Measurements from ENCODE around the gene MTERF1. TPM values are rescaled to one million over a fixed set of nuclear protein-coding genes. Genes with fewer than 3 reads are reported as not detected.

Gene MTERF1, protein sequence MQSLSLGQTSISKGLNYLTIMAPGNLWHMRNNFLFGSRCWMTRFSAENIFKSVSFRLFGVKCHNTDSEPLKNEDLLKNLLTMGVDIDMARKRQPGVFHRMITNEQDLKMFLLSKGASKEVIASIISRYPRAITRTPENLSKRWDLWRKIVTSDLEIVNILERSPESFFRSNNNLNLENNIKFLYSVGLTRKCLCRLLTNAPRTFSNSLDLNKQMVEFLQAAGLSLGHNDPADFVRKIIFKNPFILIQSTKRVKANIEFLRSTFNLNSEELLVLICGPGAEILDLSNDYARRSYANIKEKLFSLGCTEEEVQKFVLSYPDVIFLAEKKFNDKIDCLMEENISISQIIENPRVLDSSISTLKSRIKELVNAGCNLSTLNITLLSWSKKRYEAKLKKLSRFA
- total RNA-seq = 10 to 100 TPM; 15.4 to 20.3 TPM
- 11.5 to 29.6 reads per million in 2 donors for total RNA-seq

GRCh38 chr7:91880413-91881241, at the start of gene MTERF1:
Gene MTERF1, minus strand, starts transcription at chr7:91880702. Its CDS starts 619 bp downstream, at chr7:91880083.
- H3K27ac Mint-ChIP-seq = peak within 1 kb of the TSS; percentile 95
- no peaks in the 10 kb centered on the region for H3K9me3 ChIP-seq (ENCODE audit: control insufficient read depth, low read length, poor library complexity, severe bottlenecking)
- peaks cover 35% of the 10 kb centered on the region for H3K4me1 Mint-ChIP-seq
- H3K36me3 Mint-ChIP-seq (ENCODE audit: low read depth) = peaks cover 9% of the 10 kb centered on the region
- no peaks in the 10 kb centered on the region for H3K27me3 Mint-ChIP-seq
- peak; percentile 84 to 91 (median 89) for DNase-seq
- peak; percentile 98 for ATAC-seq
- peak within 1 kb of the TSS; percentile 99 for H3K4me3 Mint-ChIP-seq

GRCh38 chr7:91929463-91929862, 49.0 kb upstream of the MTERF1 start:
- DNase-seq (no peak), ATAC-seq (peak; percentile 46)
- H3K36me3 Mint-ChIP-seq (ENCODE audit: low read depth) = peaks cover 3% of the 10 kb centered on the region
- no peaks in the 10 kb centered on the region for H3K4me1 Mint-ChIP-seq
- no peaks in the 10 kb centered on the region for H3K9me3 ChIP-seq (ENCODE audit: control insufficient read depth, low read length, poor library complexity, severe bottlenecking)
- no peak overlapping the region for H3K4me3 Mint-ChIP-seq
- H3K27me3 Mint-ChIP-seq = peaks cover 24% of the 10 kb centered on the region
- no peak overlapping the region for H3K27ac Mint-ChIP-seq

GRCh38 chr7:91927912-91928311, 47.4 kb upstream of the MTERF1 start:
- H3K27ac Mint-ChIP-seq = no peak overlapping the region
- peaks cover 29% of the 10 kb centered on the region for H3K27me3 Mint-ChIP-seq
- H3K36me3 Mint-ChIP-seq (ENCODE audit: low read depth) = peaks cover 2% of the 10 kb centered on the region
- no peaks in the 10 kb centered on the region for H3K4me1 Mint-ChIP-seq
- no peak for ATAC-seq
- H3K4me3 Mint-ChIP-seq = no peak overlapping the region
- H3K9me3 ChIP-seq (ENCODE audit: control insufficient read depth, low read length, poor library complexity, severe bottlenecking) = no peaks in the 10 kb centered on the region
- no peak for DNase-seq

DNA sequence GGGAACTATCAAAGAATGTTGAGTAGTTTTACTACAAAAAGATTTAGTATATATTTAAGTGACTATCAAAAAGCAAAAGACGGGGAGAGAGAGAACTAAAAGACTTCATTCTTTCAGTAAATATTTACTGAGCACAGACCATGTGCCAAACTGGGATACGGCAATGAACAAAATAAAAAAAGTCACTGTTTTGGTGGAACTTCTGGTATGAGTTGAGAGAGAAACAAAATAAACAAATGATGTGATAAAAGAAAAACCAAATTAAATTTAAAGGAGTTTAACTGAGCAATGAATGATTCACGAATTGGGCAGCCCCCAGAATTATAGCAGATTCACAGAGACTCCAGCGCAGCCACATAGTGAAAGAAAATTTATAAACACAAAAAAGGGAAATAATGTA, 42.4 kb upstream of the MTERF1 start:
- H3K4me3 Mint-ChIP-seq = no peak overlapping the region
- H3K27me3 Mint-ChIP-seq = peaks cover 29% of the 10 kb centered on the region
- no peaks in the 10 kb centered on the region for H3K4me1 Mint-ChIP-seq
- H3K36me3 Mint-ChIP-seq (ENCODE audit: low read depth) = peaks cover 2% of the 10 kb centered on the region
- DNase-seq = no peak
- no peak overlapping the region for H3K27ac Mint-ChIP-seq
- no peak for ATAC-seq
- no peaks in the 10 kb centered on the region for H3K9me3 ChIP-seq (ENCODE audit: control insufficient read depth, low read length, poor library complexity, severe bottlenecking)

GRCh38 chr7:91918356-91918755, 37.9 kb upstream of the MTERF1 start:
- H3K4me3 Mint-ChIP-seq = no peak overlapping the region
- ATAC-seq (no peak), DNase-seq (no peak)
- peaks cover 3% of the 10 kb centered on the region for H3K4me1 Mint-ChIP-seq
- no peaks in the 10 kb centered on the region for H3K9me3 ChIP-seq (ENCODE audit: control insufficient read depth, low read length, poor library complexity, severe bottlenecking)
- H3K27ac Mint-ChIP-seq = no peak overlapping the region
- H3K36me3 Mint-ChIP-seq (ENCODE audit: low read depth) = no peaks in the 10 kb centered on the region
- peaks cover 7% of the 10 kb centered on the region for H3K27me3 Mint-ChIP-seq

DNA sequence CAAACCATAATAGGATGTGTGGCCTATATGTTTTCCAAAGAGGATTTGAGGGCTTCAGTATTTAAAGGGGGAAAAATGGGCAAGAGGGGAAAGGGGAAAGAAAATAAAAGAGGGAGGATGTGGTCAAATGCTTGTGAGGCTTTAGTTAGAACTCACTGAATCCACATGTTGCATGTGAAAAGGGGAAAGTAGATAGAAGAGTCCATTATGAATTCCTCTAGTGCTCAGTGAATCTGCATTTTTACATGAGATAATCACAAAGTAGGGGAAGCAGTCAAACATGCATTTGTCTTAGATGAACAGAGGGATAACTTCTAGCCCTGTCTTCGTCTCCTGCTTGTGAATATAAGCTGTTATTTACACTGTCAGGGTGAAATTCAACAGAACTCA, 35.5 kb upstream of the MTERF1 start:
- peaks cover 4% of the 10 kb centered on the region for H3K4me1 Mint-ChIP-seq
- no peaks in the 10 kb centered on the region for H3K36me3 Mint-ChIP-seq (ENCODE audit: low read depth)
- H3K4me3 Mint-ChIP-seq = no peak overlapping the region
- peaks cover 7% of the 10 kb centered on the region for H3K27me3 Mint-ChIP-seq
- DNase-seq (no peak), ATAC-seq (no peak)
- H3K9me3 ChIP-seq (ENCODE audit: control insufficient read depth, low read length, poor library complexity, severe bottlenecking) = no peaks in the 10 kb centered on the region
- no peak overlapping the region for H3K27ac Mint-ChIP-seq

DNA sequence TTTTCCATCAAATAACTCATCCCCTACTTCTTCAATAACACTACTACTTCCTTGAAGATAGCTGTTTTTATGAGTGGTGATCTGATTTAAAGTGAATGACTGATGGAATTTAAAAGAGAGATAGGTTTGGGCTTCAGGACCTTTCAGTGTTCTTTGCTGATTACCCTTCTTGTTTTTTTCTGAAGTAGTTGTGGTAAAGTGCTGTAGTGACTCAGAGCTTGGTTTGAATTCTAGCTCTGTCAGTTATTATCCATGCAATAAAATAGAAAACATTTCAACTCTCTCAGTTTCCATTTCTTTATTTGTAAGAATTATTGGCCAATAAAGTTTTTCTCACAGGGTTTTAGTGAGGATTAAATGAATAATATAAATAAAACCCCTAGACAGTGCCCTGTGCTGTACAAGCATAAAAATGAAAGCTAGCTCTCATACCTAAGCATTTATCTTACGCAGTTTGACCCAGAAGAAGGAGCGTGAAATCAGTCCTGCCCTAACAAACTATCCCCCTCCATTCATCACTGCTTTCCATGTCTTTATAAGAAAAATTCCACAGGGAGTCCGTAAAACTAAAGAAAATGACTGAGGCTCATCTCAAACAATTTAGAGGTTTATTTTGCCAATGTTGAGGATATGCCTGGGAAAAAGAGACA, 35.0 kb upstream of the MTERF1 start:
- Mint-ChIP-seq H3K4me3 (no peak overlapping the region), H3K27ac (no peak overlapping the region), H3K27me3 (peaks cover 7% of the 10 kb centered on the region), H3K36me3 (ENCODE audit: low read depth) (no peaks in the 10 kb centered on the region), H3K4me1 (peaks cover 4% of the 10 kb centered on the region)
- H3K9me3 ChIP-seq (ENCODE audit: control insufficient read depth, low read length, poor library complexity, severe bottlenecking) = no peaks in the 10 kb centered on the region
- no peak for DNase-seq
- no peak for ATAC-seq

DNA sequence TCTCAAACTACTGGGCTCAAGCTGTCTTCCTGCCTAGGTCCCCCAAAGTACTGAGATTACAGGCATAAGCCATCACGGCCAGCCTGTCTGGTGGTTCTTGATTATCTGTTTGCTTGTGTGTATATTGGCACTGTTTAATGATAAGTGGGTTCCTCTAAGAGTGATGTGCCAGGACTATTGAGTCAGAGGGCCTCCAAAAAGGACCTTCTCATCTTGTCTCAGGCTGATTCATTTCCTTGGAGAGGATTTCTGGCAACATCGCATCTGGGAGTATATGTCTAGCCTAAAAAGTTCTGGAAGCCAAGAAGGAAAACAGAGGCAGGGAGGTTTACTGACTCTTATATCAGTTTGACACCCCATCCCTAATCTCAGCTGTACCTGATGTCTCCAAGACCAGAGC, 33.1 kb upstream of the MTERF1 start:
- Mint-ChIP-seq H3K36me3 (ENCODE audit: low read depth) (no peaks in the 10 kb centered on the region), H3K4me1 (peaks cover 4% of the 10 kb centered on the region), H3K27ac (no peak overlapping the region), H3K4me3 (no peak overlapping the region), H3K27me3 (peaks cover 7% of the 10 kb centered on the region)
- H3K9me3 ChIP-seq (ENCODE audit: control insufficient read depth, low read length, poor library complexity, severe bottlenecking) = no peaks in the 10 kb centered on the region
- DNase-seq = no peak
- no peak for ATAC-seq

- H3K27me3 Mint-ChIP-seq = peaks cover 7% of the 10 kb centered on the region
- peaks cover 4% of the 10 kb centered on the region for H3K4me1 Mint-ChIP-seq
- DNase-seq = no peak
- no peaks in the 10 kb centered on the region for H3K9me3 ChIP-seq (ENCODE audit: control insufficient read depth, low read length, poor library complexity, severe bottlenecking)
- peaks cover 2% of the 10 kb centered on the region for H3K36me3 Mint-ChIP-seq (ENCODE audit: low read depth)
- no peak overlapping the region for H3K27ac Mint-ChIP-seq
- no peak overlapping the region for H3K4me3 Mint-ChIP-seq
- no peak for ATAC-seq
These were observed 32.0 kb upstream of the MTERF1 start for GRCh38 chr7:91912494-91912893.

- H3K27me3 Mint-ChIP-seq = no peaks in the 10 kb centered on the region
- peaks cover 4% of the 10 kb centered on the region for H3K4me1 Mint-ChIP-seq
- H3K36me3 Mint-ChIP-seq (ENCODE audit: low read depth) = peaks cover 2% of the 10 kb centered on the region
- H3K27ac Mint-ChIP-seq = no peak overlapping the region
- no peaks in the 10 kb centered on the region for H3K9me3 ChIP-seq (ENCODE audit: control insufficient read depth, low read length, poor library complexity, severe bottlenecking)
- no peak overlapping the region for H3K4me3 Mint-ChIP-seq
- no peak for ATAC-seq
- DNase-seq = no peak
These were observed 30.6 kb upstream of the MTERF1 start for GRCh38 chr7:91911121-91911520.

- ATAC-seq (no peak), DNase-seq (no peak)
- no peak overlapping the region for H3K4me3 Mint-ChIP-seq
- no peaks in the 10 kb centered on the region for H3K27me3 Mint-ChIP-seq
- H3K4me1 Mint-ChIP-seq = peaks cover 4% of the 10 kb centered on the region
- H3K9me3 ChIP-seq (ENCODE audit: control insufficient read depth, low read length, poor library complexity, severe bottlenecking) = no peaks in the 10 kb centered on the region
- peaks cover 2% of the 10 kb centered on the region for H3K36me3 Mint-ChIP-seq (ENCODE audit: low read depth)
- no peak overlapping the region for H3K27ac Mint-ChIP-seq
These were observed 29.7 kb upstream of the MTERF1 start for GRCh38 chr7:91910171-91910570.

GRCh38 chr7:91899563-91899962, 19.1 kb upstream of the MTERF1 start:
- ATAC-seq = no peak
- H3K27ac Mint-ChIP-seq = no peak overlapping the region
- no peaks in the 10 kb centered on the region for H3K4me1 Mint-ChIP-seq
- no peak overlapping the region for H3K4me3 Mint-ChIP-seq
- DNase-seq = no peak
- H3K9me3 ChIP-seq (ENCODE audit: control insufficient read depth, low read length, poor library complexity, severe bottlenecking) = no peaks in the 10 kb centered on the region
- H3K36me3 Mint-ChIP-seq (ENCODE audit: low read depth) = no peaks in the 10 kb centered on the region
- peaks cover 7% of the 10 kb centered on the region for H3K27me3 Mint-ChIP-seq
